Measurements from ENCODE around the gene SUPV3L1. TPM values are rescaled to one million over a fixed set of nuclear protein-coding genes. Genes with fewer than 3 reads are reported as not detected.

Gene SUPV3L1
- total RNA-seq, 1 experiment from 2014 or later, result 57.3 TPM

- no peak overlapping the region for H3K23ac ChIP-seq (ENCODE audit: insufficient read length, low read depth, low read length)
- H4K5ac ChIP-seq (ENCODE audit: insufficient read length, low read depth, low read length), result no peak overlapping the region
- no peak for DNase-seq
- no peaks in the 10 kb centered on the region for H3K9me3 ChIP-seq (ENCODE audit: control insufficient read depth, low read depth, low read length)
- H2AK5ac ChIP-seq (ENCODE audit: insufficient read length, low read length), result no peak overlapping the region
- peaks cover 18 to 19% of the 10 kb centered on the region in 2 experiments for H3K4me1 Mint-ChIP-seq
- no peak overlapping the region for H2BK20ac ChIP-seq (ENCODE audit: low read depth, low read length, poor library complexity, severe bottlenecking)
- WGBS (ENCODE audit: extremely low coverage, insufficient read length, low lambda C conversion rate), result no CpG with 5 or more reads among the region's 11 CpGs
- peaks cover 6% of the 10 kb centered on the region for H3K27me3 Mint-ChIP-seq (ENCODE audit: low read depth)
- H4K8ac ChIP-seq (replicated peaks; ENCODE audit: insufficient read length, low read depth, low read length), result no peak overlapping the region
- H2BK15ac ChIP-seq (ENCODE audit: low read depth, low read length), result no peak overlapping the region
- no peak overlapping the region; a peak in 1 of 7 replicates for H3K27ac Mint-ChIP-seq
- no peak overlapping the region for H2AFZ ChIP-seq (ENCODE audit: low read length)
- no peak overlapping the region for H2BK12ac ChIP-seq (ENCODE audit: insufficient read length, low read depth, low read length)
- no peak overlapping the region for H3K27ac ChIP-seq (ENCODE audit: insufficient read length, low read depth, low read length)
- H3K79me1 ChIP-seq (ENCODE audit: insufficient read depth, low read depth, low read length, poor library complexity, severe bottlenecking), result no peaks in the 10 kb centered on the region
- no peaks in the 10 kb centered on the region for H4K20me1 ChIP-seq (ENCODE audit: control insufficient read depth, insufficient read depth, insufficient read length)
- H3K36me3 Mint-ChIP-seq (ENCODE audit: insufficient read depth in 1 of 3, low read depth in 3 of 3), result no peaks in the 10 kb centered on the region
- no peaks in the 10 kb centered on the region for H3K79me2 ChIP-seq (ENCODE audit: insufficient read depth, low read length)
- no peaks in the 10 kb centered on the region for H3K9me3 Mint-ChIP-seq
- H3K4ac ChIP-seq (ENCODE audit: low read depth, low read length), result no peak overlapping the region
- no peak for TF ChIP-seq CTCF (conservative IDR thresholded peaks at IDR 0.05)
- H2BK5ac ChIP-seq (ENCODE audit: insufficient read length, low read length), result no peak overlapping the region
- no peak overlapping the region for H3K18ac ChIP-seq (ENCODE audit: insufficient read length, low read depth, low read length)
- no peaks in the 10 kb centered on the region for H3K27me3 ChIP-seq (ENCODE audit: insufficient read depth, low read length)
- no peaks in the 10 kb centered on the region for H3K4me1 ChIP-seq (ENCODE audit: insufficient read depth, low read length)
- no peak overlapping the region for H3K9ac ChIP-seq (ENCODE audit: extremely low read depth, insufficient read length, low read length)
- H4K91ac ChIP-seq (ENCODE audit: insufficient read length, low read depth, low read length), result no peak overlapping the region
- no peak overlapping the region for H3K14ac ChIP-seq (ENCODE audit: insufficient read depth, low read length)
- H3T11ph ChIP-seq (ENCODE audit: low read length), result no peak overlapping the region
- no peaks in the 10 kb centered on the region for H3K23me2 ChIP-seq (ENCODE audit: insufficient read length, low read depth, low read length, poor library complexity, severe bottlenecking)
- H3K4me2 ChIP-seq (ENCODE audit: insufficient read depth, insufficient read length, low read length), result no peak overlapping the region
- no peak overlapping the region for H3K56ac ChIP-seq (ENCODE audit: insufficient read length, low read depth, low read length)
- H2BK120ac ChIP-seq (ENCODE audit: low read depth, low read length, poor library complexity, severe bottlenecking), result no peak overlapping the region
- H3K4me3 Mint-ChIP-seq, result no peak overlapping the region
Measured at GRCh38 chr10:69242040-69242851, 62.2 kb downstream of the SUPV3L1 start.

All from H9 (cell line).